ENCODE data around the gene DNAJB6. TPM values are rescaled to one million over a fixed set of nuclear protein-coding genes. Genes with fewer than 3 reads are reported as not detected.

The DNAJB6 gene
- total RNA-seq, 1 donor from 2014 or later = 172 TPM

- Histone ChIP-seq H2AFZ (replicated peaks) (no peak overlapping the region), H3K9me3 (ENCODE audit: low read depth) (no peaks in the 10 kb centered on the region), H3K4me2 (no peak overlapping the region), H3K27ac (no peak overlapping the region), H3K4me3 (no peak overlapping the region), H3K36me3 (peaks cover 3% of the 10 kb centered on the region), H3F3A (ENCODE audit: low read depth) (peaks cover 5% of the 10 kb centered on the region), H3K27me3 (no peaks in the 10 kb centered on the region), H3K9ac (no peak overlapping the region), H3K4me1 (no peaks in the 10 kb centered on the region), H4K20me1 (ENCODE audit: low read depth) (peaks cover 22% of the 10 kb centered on the region), H3K79me2 (ENCODE audit: low read depth) (peaks cover 80% of the 10 kb centered on the region)
- Mint-ChIP-seq H3K36me3 (peaks cover 23% of the 10 kb centered on the region), H3K27ac (no peak overlapping the region), H3K4me3 (no peak overlapping the region), H3K9me3 (no peaks in the 10 kb centered on the region), H3K4me1 (peaks cover 3% of the 10 kb centered on the region), H3K27me3 (ENCODE audit: insufficient read depth, low read depth) (peaks cover 3% of the 10 kb centered on the region)
- DNase-seq (ENCODE audit: low spot score) = no peak
- TF ChIP-seq EZH2 (IDR thresholded peaks at IDR 0.05) = no peak
- TF ChIP-seq CTCF (IDR thresholded peaks at IDR 0.05) = no peak
- no peak for TF ChIP-seq EZH2phosphoT487 (IDR thresholded peaks at IDR 0.05)
Measured at GRCh38 chr7:157391036-157391710, 54.4 kb downstream of the DNAJB6 start.

GRCh38 chr7:157392256-157393037 is 55.6 kb downstream of the DNAJB6 start:
- no peak overlapping the region for H3K4me2 ChIP-seq

More at GRCh38 chr7:157392256-157393037, 55.6 kb downstream of the DNAJB6 start:
- no peaks in the 10 kb centered on the region for H3K27me3 ChIP-seq
- no peak for DNase-seq (ENCODE audit: low spot score)
- peaks cover 3% of the 10 kb centered on the region for H3K36me3 ChIP-seq
- H3K4me3 ChIP-seq = no peak overlapping the region
- no peaks in the 10 kb centered on the region for H3K4me1 ChIP-seq
- no peak overlapping the region for H2AFZ ChIP-seq (replicated peaks)
- Mint-ChIP-seq H3K27ac (peak overlapping the region; percentile 78), H3K4me1 (peaks cover 4% of the 10 kb centered on the region), H3K36me3 (peaks cover 16% of the 10 kb centered on the region), H3K27me3 (ENCODE audit: insufficient read depth, low read depth) (peaks cover 3% of the 10 kb centered on the region), H3K9me3 (no peaks in the 10 kb centered on the region), H3K4me3 (no peak overlapping the region)
- no peak overlapping the region for H3K9ac ChIP-seq
- peaks cover 78% of the 10 kb centered on the region for H3K79me2 ChIP-seq (ENCODE audit: low read depth)
- H3K9me3 ChIP-seq (ENCODE audit: low read depth) = no peaks in the 10 kb centered on the region
- no peak overlapping the region for H3K27ac ChIP-seq
- peaks cover 5% of the 10 kb centered on the region for H3F3A ChIP-seq (ENCODE audit: low read depth)
- peaks cover 23% of the 10 kb centered on the region for H4K20me1 ChIP-seq (ENCODE audit: low read depth)
- TF ChIP-seq CTCF (IDR thresholded peaks at IDR 0.05) (no peak), EZH2 (IDR thresholded peaks at IDR 0.05) (no peak), EZH2phosphoT487 (IDR thresholded peaks at IDR 0.05) (no peak)

All from neural progenitor cell (in vitro differentiated cells).